GM06990 (cell line): ENCODE data around the gene LBX2.

Experiments
- DNase-seq: peaks from one replicate; pipeline ENCODE4 v3.0.0-alpha.2; 2011; ENCODE audit not compliant: insufficient read length; ENCODE audit errors: extremely low read depth
- H3K27me3 ChIP-seq: replicated peaks from 2 replicates; pipeline ENCODE4 v1.6.0; 2011; ENCODE audit warnings: low read length; ENCODE audit not compliant: control insufficient read depth, insufficient read depth
- H3K36me3 ChIP-seq: 2 replicates; pipeline ENCODE4 v1.5.1; 2011; ENCODE audit warnings: low read length; ENCODE audit not compliant: control insufficient read depth, insufficient read depth
- H3K4me3 ChIP-seq: replicated peaks from 2 replicates; pipeline ENCODE4 v1.5.1; 2011; ENCODE audit warnings: low read depth, mild to moderate bottlenecking, control low read depth, low read length
- CTCF ChIP-seq: IDR thresholded peaks from 2 replicates; pipeline ENCODE4 v1.5.1; 2011; ENCODE audit warnings: low read length, control low read depth, mild to moderate bottlenecking, inconsistent platforms; ENCODE audit not compliant: insufficient read depth, poor library complexity, severe bottlenecking

Gene LBX2

GRCh38 chr2:74507926-74508520, 8.6 kb upstream of the LBX2 start:
- Histone ChIP-seq H3K4me3 (peak overlapping the region; percentile 93), H3K36me3 (peaks cover 4% of the 10 kb centered on the region), H3K27me3 (no peaks in the 10 kb centered on the region; the same call in 1 of the 2 replicates)
- TF ChIP-seq CTCF = no peak
- DNase-seq = no peak

GRCh38 chr2:74507145-74507925, 7.9 kb upstream of the LBX2 start, which contains the start of gene PCGF1:
PCGF1 (minus strand) TSS chr2:74507695; CDS start chr2:74507668, 27 bp downstream.
- peak; percentile 99 for DNase-seq
- TF ChIP-seq CTCF = peak; percentile 83
- Histone ChIP-seq H3K27me3 (no peaks in the 10 kb centered on the region), H3K36me3 (peaks cover 4% of the 10 kb centered on the region), H3K4me3 (peak within 1 kb of the TSS; percentile 93)

- H3K36me3 ChIP-seq = peaks cover 4% of the 10 kb centered on the region
- H3K4me3 ChIP-seq = no peak overlapping the region
- no peak for DNase-seq
- TF ChIP-seq CTCF = no peak
- H3K27me3 ChIP-seq = no peaks in the 10 kb centered on the region
These were observed 6.2 kb upstream of the LBX2 start for GRCh38 chr2:74505448-74506246.

- DNase-seq = no peak
- H3K4me3 ChIP-seq = no peak overlapping the region
- TF ChIP-seq CTCF = no peak
- peaks cover 4% of the 10 kb centered on the region for H3K36me3 ChIP-seq
- H3K27me3 ChIP-seq = no peaks in the 10 kb centered on the region
These were observed 5.2 kb upstream of the LBX2 start for GRCh38 chr2:74504591-74504990.

GRCh38 chr2:74503506-74504475, 4.4 kb upstream of the LBX2 start:
- no peak for DNase-seq
- no peak for TF ChIP-seq CTCF
- Histone ChIP-seq H3K27me3 (no peaks in the 10 kb centered on the region; the same call in none of the 2 replicates), H3K4me3 (peak overlapping the region; percentile 71), H3K36me3 (peaks cover 4% of the 10 kb centered on the region)
